Measurements from ENCODE around the gene ILKAP. TPM values are rescaled to one million over a fixed set of nuclear protein-coding genes. Genes with fewer than 3 reads are reported as not detected.

ILKAP gene
- total RNA-seq, 2 donors from 2014 or later, result 22.8 to 44.8 TPM

- no peaks in the 10 kb centered on the region for H3K4me1 ChIP-seq
- H3K36me3 ChIP-seq (replicated peaks in 1 of 2; ENCODE audit: insufficient read depth in 1 of 2, low read depth in 2 of 2), result peaks cover 0 to 41% of the 10 kb centered on the region in 2 donors
- no peak for ATAC-seq
- DNase-seq, result no peak
- H3K9me3 ChIP-seq, result no peaks in the 10 kb centered on the region
- TF ChIP-seq POLR2A (IDR thresholded peaks at IDR 0.05) (no peak), CTCF (IDR thresholded peaks at IDR 0.05) (no peak)
- 89 to 95% methylated on average over 7 of the region's 7 CpGs for WGBS, 2 donors
- no peak overlapping the region for H3K27ac ChIP-seq
- intact Hi-C loops (cut with DNase I), result no loop called here
- H3K4me3 ChIP-seq, result no peak overlapping the region
- no peaks in the 10 kb centered on the region for H3K27me3 ChIP-seq
Measured at GRCh38 chr2:238250896-238251295, 47.4 kb upstream of the ILKAP start.

- intact Hi-C loops (cut with DNase I), result no loop called here
- DNase-seq (no peak), ATAC-seq (no peak)
- TF ChIP-seq POLR2A (IDR thresholded peaks at IDR 0.05) (no peak), CTCF (IDR thresholded peaks at IDR 0.05) (no peak)
- 79 to 84% methylated on average over 10 of the region's 10 CpGs for WGBS, 2 donors
- Histone ChIP-seq H3K36me3 (replicated peaks in 1 of 2; ENCODE audit: insufficient read depth in 1 of 2, low read depth in 2 of 2) (peaks cover 6 to 29% of the 10 kb centered on the region in 2 donors), H3K27me3 (no peaks in the 10 kb centered on the region), H3K4me3 (no peak overlapping the region), H3K27ac (no peak overlapping the region), H3K4me1 (peaks cover 8% of the 10 kb centered on the region), H3K9me3 (no peaks in the 10 kb centered on the region)
Measured at GRCh38 chr2:238247841-238248453, 44.5 kb upstream of the ILKAP start.

GRCh38 chr2:238247002-238247822 is 43.7 kb upstream of the ILKAP start:
- no peak for ATAC-seq
- no peak for DNase-seq
- Histone ChIP-seq H3K27ac (no peak overlapping the region), H3K9me3 (no peaks in the 10 kb centered on the region), H3K36me3 (replicated peaks in 1 of 2; ENCODE audit: insufficient read depth in 1 of 2, low read depth in 2 of 2) (peaks cover 6 to 25% of the 10 kb centered on the region in 2 donors), H3K27me3 (no peaks in the 10 kb centered on the region), H3K4me1 (peaks cover 15% of the 10 kb centered on the region), H3K4me3 (no peak overlapping the region)
- no peak for TF ChIP-seq CTCF (IDR thresholded peaks at IDR 0.05)
- no peak for TF ChIP-seq POLR2A (IDR thresholded peaks at IDR 0.05)
- 86 to 87% methylated on average over 10 to 13 of the region's 13 CpGs for WGBS, 2 donors
- intact Hi-C loops (cut with DNase I), result no loop called here

GRCh38 chr2:238244151-238244550 is 40.7 kb upstream of the ILKAP start:
- 62 to 70% methylated on average over 5 of the region's 5 CpGs for WGBS, 2 donors

More at GRCh38 chr2:238244151-238244550, 40.7 kb upstream of the ILKAP start:
- Histone ChIP-seq H3K4me1 (peaks cover 38% of the 10 kb centered on the region), H3K27me3 (no peaks in the 10 kb centered on the region), H3K4me3 (no peak overlapping the region), H3K27ac (no peak overlapping the region), H3K9me3 (no peaks in the 10 kb centered on the region), H3K36me3 (replicated peaks in 1 of 2; ENCODE audit: insufficient read depth in 1 of 2, low read depth in 2 of 2) (peaks cover 6 to 7% of the 10 kb centered on the region in 2 donors)
- no peak for TF ChIP-seq POLR2A (IDR thresholded peaks at IDR 0.05)
- no peak for TF ChIP-seq CTCF (IDR thresholded peaks at IDR 0.05)
- no peak for ATAC-seq
- no peak for DNase-seq
- intact Hi-C loops (cut with DNase I), result no loop called here
